GM12878 (cell line): ENCODE data around the gene NFATC2. TPM values are rescaled to one million over a fixed set of nuclear protein-coding genes. Genes with fewer than 3 reads are reported as not detected.

Source experiments
- ATAC-seq: fragments of 200-7000 bp; cut with Tn5 transposase; 3 replicates; pipeline ENCODE4 v1.9.1; 2020; ENCODE audit warnings: mild to moderate bottlenecking, moderate library complexity
- BruUV-seq: library from RNA; stranded (reverse); fragments of 400-500 nt; replicated peaks from 2 replicates; lab custom pipeline; 2021; lab: Mats Ljungman, UMichigan
- CTCF ChIA-PET: fragments of 300-600 bp; sonication (Branson Sonifier 250); formaldehyde crosslinking; extraction: SDS; loops from one replicate; lab custom pipeline; 2021; ENCODE audit warnings: inconsistent platforms; lab: Yijun Ruan, JAX
- POLR2A ChIA-PET: fragments of 350-600 bp; formaldehyde crosslinking; extraction: SDS; loops from one replicate; lab custom pipeline; 2021; ENCODE audit warnings: inconsistent platforms; lab: Charles Lee
- RAD21 ChIA-PET: fragments of 300-600 bp; sonication (Branson Sonifier 250); formaldehyde crosslinking; loops from one replicate; lab custom pipeline; 2023; ENCODE audit warnings: antibody characterized with exemption; ENCODE audit not compliant: unreplicated experiment; lab: Charles Lee
- SMC1A ChIA-PET: fragments of 300-600 bp; sonication (Branson Sonifier 250); formaldehyde crosslinking; loops from one replicate; lab custom pipeline; 2023; ENCODE audit not compliant: unreplicated experiment, uncharacterized antibody; lab: Charles Lee
- DNase-seq: peaks from one replicate; pipeline ENCODE4 v3.0.0-alpha.2; 2011; ENCODE audit warnings: low read depth, low spot score
- FAIRE-seq: peaks from 3 replicates; lab custom pipeline; 2011; peaks lifted over from hg19 to GRCh38; lab: Jason Lieb, UNC
- H2AFZ ChIP-seq: 2 replicates; pipeline ENCODE4 v1.6.0; 2011; ENCODE audit warnings: low read depth, low read length, control low read depth; ENCODE audit not compliant: control insufficient read depth
- H3K27ac ChIP-seq: 2 replicates; pipeline ENCODE4 v1.5.1; 2011; ENCODE audit warnings: control low read depth; ENCODE audit not compliant: control insufficient read depth, insufficient read depth
- H3K27me3 ChIP-seq, 2 experiments: replicated peaks in 1 of 2; 2 replicates each; pipeline versions ENCODE4 v1.6.0 to v1.6.1; 2011; ENCODE audit warnings: low read length in 1 of 2; ENCODE audit not compliant: control insufficient read depth in 2 of 2, insufficient read depth in 2 of 2
- H3K36me3 ChIP-seq, 2 experiments: 2 replicates each; pipeline ENCODE4 v1.5.1; 2011; ENCODE audit warnings: low read length in 1 of 2; ENCODE audit not compliant: control insufficient read depth in 2 of 2, insufficient read depth in 2 of 2
- H3K4me1 ChIP-seq: 2 replicates; pipeline ENCODE4 v1.6.1; 2011; ENCODE audit warnings: mild to moderate bottlenecking, low read length, moderate library complexity, mixed read lengths; ENCODE audit not compliant: control insufficient read depth, insufficient read depth
- H3K4me2 ChIP-seq: 2 replicates; pipeline ENCODE4 v1.6.0; 2011; ENCODE audit warnings: control low read depth; ENCODE audit not compliant: control insufficient read depth, insufficient read depth
- H3K4me3 ChIP-seq: fragments of 200-600 bp; sonication (generic); 2 replicates; pipeline ENCODE4 v1.5.1; 2016
- H3K79me2 ChIP-seq: 2 replicates; pipeline ENCODE4 v1.6.0; 2011; ENCODE audit warnings: low read length; ENCODE audit not compliant: control insufficient read depth, insufficient read depth
- H3K9ac ChIP-seq: 2 replicates; pipeline ENCODE4 v1.8.0; 2011; ENCODE audit warnings: low read length, control low read depth, mixed read lengths; ENCODE audit not compliant: control insufficient read depth, insufficient read depth
- H3K9me3 ChIP-seq: replicated peaks from 3 replicates; pipeline ENCODE4 v1.5.1; 2011; ENCODE audit warnings: mild to moderate bottlenecking, low read length; ENCODE audit not compliant: control insufficient read depth, insufficient read depth
- H4K20me1 ChIP-seq: 2 replicates; pipeline ENCODE4 v1.6.0; 2011; ENCODE audit not compliant: control insufficient read depth, insufficient read depth
- HCFC1 ChIP-seq: fragments of 150-350 bp; IDR thresholded peaks from 2 replicates; pipeline ENCODE4 v1.6.1; 2014; ENCODE audit warnings: low read length
- KAT2A ChIP-seq: conservative IDR thresholded peaks from 2 replicates; pipeline ENCODE4 v1.6.1; 2011; ENCODE audit warnings: low read depth, low read length; ENCODE audit not compliant: control insufficient read depth
- PBX3 ChIP-seq: IDR thresholded peaks from 2 replicates; pipeline ENCODE4 v1.6.1; 2011; ENCODE audit warnings: mild to moderate bottlenecking, low read depth, low read length, moderate library complexity; ENCODE audit not compliant: insufficient replicate concordance
- STAT3 ChIP-seq: IDR thresholded peaks from 2 replicates; pipeline ENCODE4 v1.6.1; 2011; ENCODE audit warnings: low read depth, low read length, improper control_type of control experiment
- ZNF207 ChIP-seq: fragments of 450-650 bp; IDR thresholded peaks from 2 replicates; pipeline ENCODE4 v1.6.1; 2014; ENCODE audit warnings: antibody characterized with exemption, mild to moderate bottlenecking, borderline replicate concordance
- WGBS: methylation state at CpG from one replicate; pipeline ENCODE4 v1.1.6; 2016; ENCODE audit warnings: low lambda C conversion rate; ENCODE audit not compliant: insufficient replicate concordance, insufficient coverage; ENCODE audit errors: missing lambda C conversion rate; 5-methylcytosine and 5-hydroxymethylcytosine counted together
- in situ Hi-C: fragments of 300-500 bp; cut with MboI; formaldehyde crosslinking; loops from 9 replicates; pipeline ENCODE4 v1.14.3; 2018; ENCODE audit warnings: mixed read lengths
- intact Hi-C: fragments of 100-400 bp; cut with micrococcal nuclease; formaldehyde crosslinking; loops from one replicate; pipeline ENCODE4 v1.14.2; 2022; ENCODE audit not compliant: unreplicated experiment
- polyA plus RNA-seq, 11 experiments: library from polyadenylated mRNA; depleted of rRNA in 4 of 11; unstranded in 6 of 11; stranded (reverse) in 5 of 11; fragments of >200 nt; fragmentation: Nextera tagmentation in 4 of 11; fragmentation: Illumina TruSeq in 1 of 11; extraction: Ambion mirVana in 4 of 11; extraction: Trizol in 1 of 11; gene quantifications; 1 replicate in 1 of 11; 2 replicates in 10 of 11; pipeline versions ENCODE4 v1.2.1 to v1.2.3, GENCODE V29; 2011 to 2016; ENCODE audit warnings: inconsistent platforms in 2 of 11, missing spikeins in 2 of 11, low read depth in 1 of 11
- total RNA-seq, 4 experiments: library from RNA; depleted of rRNA in 3 of 4; stranded (reverse); fragments of >200 nt in 3 of 4; fragmentation: Illumina TruSeq in 1 of 4; extraction: Trizol in 1 of 4; gene quantifications; 2 replicates each; pipeline versions ENCODE4 v1.2.1 to v1.2.3, GENCODE V29; 2013 to 2021
- TF ChIP-seq, protein P1 (sequence below): IDR thresholded peaks from 2 replicates; pipeline ENCODE4 v1.6.1; 2012; ENCODE audit warnings: low read depth, low read length, improper control_type of control experiment

Gene NFATC2
- total and polyA plus RNA-seq, 10 of the 15 experiments (the other 5 are each of a cell fraction or from before 2014, with no cell fraction given) = 3.3 to 20.0 (median 7.3) TPM

- SMC1A ChIA-PET = no interaction called here
- CTCF ChIA-PET = no interaction called here
- FAIRE-seq = no peak
- in situ Hi-C loops = loop anchor here (25.0 kb wide), 1 partner anchor 742 kb away; no protein-coding TSS in a partner anchor
- 71% methylated on average over 1 of the region's 1 CpG for WGBS
- H3K36me3 ChIP-seq = peaks cover 0 to 8% of the 10 kb centered on the region in 2 experiments; a peak in 3 of 4 replicates
- H4K20me1 ChIP-seq = no peaks in the 10 kb centered on the region
- TF ChIP-seq ZNF207 (no peak), HCFC1 (no peak), KAT2A (no peak), PBX3 (no peak), STAT3 (no peak)
- TF ChIP-seq, protein P1, sequence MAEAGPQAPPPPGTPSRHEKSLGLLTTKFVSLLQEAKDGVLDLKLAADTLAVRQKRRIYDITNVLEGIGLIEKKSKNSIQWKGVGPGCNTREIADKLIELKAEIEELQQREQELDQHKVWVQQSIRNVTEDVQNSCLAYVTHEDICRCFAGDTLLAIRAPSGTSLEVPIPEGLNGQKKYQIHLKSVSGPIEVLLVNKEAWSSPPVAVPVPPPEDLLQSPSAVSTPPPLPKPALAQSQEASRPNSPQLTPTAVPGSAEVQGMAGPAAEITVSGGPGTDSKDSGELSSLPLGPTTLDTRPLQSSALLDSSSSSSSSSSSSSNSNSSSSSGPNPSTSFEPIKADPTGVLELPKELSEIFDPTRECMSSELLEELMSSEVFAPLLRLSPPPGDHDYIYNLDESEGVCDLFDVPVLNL = no peak
- no peaks in the 10 kb centered on the region for H3K27me3 ChIP-seq
- H3K4me1 ChIP-seq = peaks cover 39% of the 10 kb centered on the region
- BruUV-seq = no TSS peak
- DNase-seq = no peak
- H3K4me3 ChIP-seq = no peak overlapping the region
- RAD21 ChIA-PET = no interaction called here
- H3K9ac ChIP-seq = no peak overlapping the region
- no peak overlapping the region for H3K27ac ChIP-seq
- no peak overlapping the region for H2AFZ ChIP-seq
- H3K4me2 ChIP-seq = no peak overlapping the region
- intact Hi-C loops = no loop called here
- H3K79me2 ChIP-seq = no peaks in the 10 kb centered on the region; the same call in 1 of the 2 replicates
- ATAC-seq = no peak
- POLR2A ChIA-PET = no interaction called here
- no peaks in the 10 kb centered on the region; the same call in 2 of the 3 replicates for H3K9me3 ChIP-seq
Measured at GRCh38 chr20:51420111-51420510, 122.4 kb downstream of the NFATC2 start.
